B cell (primary cell): ENCODE results near the gene CACNA2D1.

ENCODE experiments used
- CTCF ChIP-seq: fragments of 200-600 bp; IDR thresholded peaks from one replicate; pipeline ENCODE4 v1.8.0; 2022; ENCODE audit warnings: antibody characterized with exemption, mild to moderate bottlenecking
- EZH2 ChIP-seq: IDR thresholded peaks from 2 replicates; pipeline ENCODE4 v1.6.1; 2012; ENCODE audit warnings: borderline replicate concordance, low read depth, mild to moderate bottlenecking, moderate library complexity, low read length; ENCODE audit not compliant: insufficient read depth, poor library complexity, severe bottlenecking

GRCh38 chr7:82164813-82165212 lies 278.8 kb downstream of the CACNA2D1 start:
- TF ChIP-seq CTCF (no peak), EZH2 (no peak)
